NCI-H2107 treated with DMSO at 0.1 percent for 48 hours (cell line): ENCODE results near the gene ZNF22.
"Not testable (repeated sequence)": the region's sequence is repeated elsewhere in the genome, so short reads cannot be mapped to it uniquely, and the experiment has no call there.

ENCODE experiments used
- DNase-seq: peaks from one replicate; lab custom pipeline; 2025; ENCODE audit not compliant: unreplicated experiment; lab: John Stamatoyannopoulos, UW

The ZNF22 gene

DNA sequence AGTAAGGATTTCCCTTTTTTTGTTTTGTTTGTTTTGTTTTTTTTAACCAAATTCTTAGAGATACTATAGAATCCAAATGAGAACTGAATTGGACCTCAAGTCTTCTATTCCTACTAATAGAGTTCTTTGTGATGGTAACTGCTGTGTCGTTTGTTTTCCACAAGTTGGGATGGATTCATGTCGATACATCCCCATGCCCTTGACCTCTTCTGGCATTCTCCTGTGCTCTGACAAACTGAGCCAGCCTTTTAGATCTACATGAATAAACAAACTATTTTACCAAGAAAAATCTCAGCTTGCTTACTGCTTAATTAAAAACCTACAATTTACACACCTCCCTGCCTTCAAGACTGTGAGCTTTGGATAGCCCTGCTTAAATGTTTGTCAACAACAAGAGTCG is 3.9 kb downstream of the ZNF22 start:
- DNase-seq: no peak

- no peak for DNase-seq
These were observed 4.6 kb downstream of the ZNF22 start for GRCh38 chr10:45005284-45005683.

GRCh38 chr10:45006276-45007030 is 5.7 kb downstream of the ZNF22 start:
- DNase-seq: no peak

DNA sequence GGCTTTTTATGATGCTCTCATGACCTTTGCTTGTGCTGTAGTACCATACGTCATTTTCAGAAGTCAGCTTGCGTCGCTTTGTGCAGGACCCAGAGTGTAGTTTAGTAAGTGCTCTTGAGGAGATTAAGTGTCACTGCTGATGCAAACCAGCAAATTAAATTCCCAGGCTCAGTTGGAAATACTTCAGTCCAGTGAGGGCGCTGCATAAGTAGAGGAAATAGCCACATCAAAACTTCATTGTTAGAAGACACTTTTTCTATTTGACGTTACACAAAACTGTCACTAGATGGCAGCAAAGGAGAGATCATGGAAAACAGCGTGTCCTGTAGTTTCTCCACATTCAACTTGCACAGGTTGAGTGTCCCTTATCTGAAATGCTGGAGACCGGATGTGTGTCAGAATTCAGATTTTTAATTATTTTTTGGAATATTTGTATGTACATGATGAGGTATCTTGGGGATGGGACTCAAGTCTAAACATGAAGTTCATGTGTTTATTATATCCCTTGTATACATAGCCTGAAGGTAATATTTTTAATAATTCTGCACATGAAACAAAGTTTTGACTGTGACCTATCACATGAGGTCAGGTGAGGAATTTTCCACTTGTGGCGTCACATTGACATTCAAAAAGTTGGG is 7.9 kb downstream of the ZNF22 start:
- DNase-seq: peak; percentile 77

GRCh38 chr10:45014557-45014956 is 13.8 kb downstream of the ZNF22 start:
- DNase-seq: not testable (repeated sequence)

- DNase-seq: no peak
These were observed 14.9 kb downstream of the ZNF22 start for GRCh38 chr10:45015590-45015989.

DNA sequence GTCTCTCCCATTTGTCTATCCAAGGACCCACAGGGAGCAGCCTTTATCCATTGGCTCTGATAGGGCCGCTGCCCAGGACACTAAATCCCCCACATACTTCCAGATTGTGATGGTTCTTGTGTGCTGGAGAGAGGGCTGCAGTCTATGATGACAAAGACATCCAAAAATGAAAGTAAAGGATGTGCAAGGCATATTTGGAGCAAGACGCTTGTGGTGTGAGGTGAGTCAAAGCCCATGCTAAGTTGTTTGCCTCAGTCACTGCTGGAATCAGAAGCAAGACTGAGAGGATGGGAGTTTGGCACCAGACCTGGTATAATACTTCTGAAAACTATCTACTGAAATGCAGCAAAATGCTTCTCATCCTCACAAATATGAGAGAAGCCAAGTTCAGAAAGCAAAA is 22.7 kb downstream of the ZNF22 start:
- no peak for DNase-seq

DNA sequence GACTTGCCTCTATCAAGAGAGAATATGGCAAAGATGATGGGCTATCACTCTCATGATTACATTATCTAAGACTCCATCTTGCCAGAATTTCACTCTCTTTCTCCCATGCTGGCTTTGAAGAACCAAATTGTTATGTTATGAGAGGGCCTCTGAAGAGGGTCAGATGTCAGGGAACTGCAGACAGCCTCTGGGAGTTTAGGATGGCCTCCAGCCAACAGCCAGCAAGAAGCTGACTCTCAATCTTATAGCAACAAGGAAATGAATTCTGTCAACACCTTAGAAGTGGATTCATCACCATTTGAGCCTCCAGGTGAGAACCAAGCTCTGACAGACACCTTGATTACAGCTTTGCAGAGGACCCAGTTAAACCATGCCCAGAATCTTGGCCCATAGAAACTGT is 33.6 kb downstream of the ZNF22 start:
- no peak for DNase-seq

GRCh38 chr10:45035673-45036072 is 35.0 kb downstream of the ZNF22 start:
- DNase-seq: no peak

DNA sequence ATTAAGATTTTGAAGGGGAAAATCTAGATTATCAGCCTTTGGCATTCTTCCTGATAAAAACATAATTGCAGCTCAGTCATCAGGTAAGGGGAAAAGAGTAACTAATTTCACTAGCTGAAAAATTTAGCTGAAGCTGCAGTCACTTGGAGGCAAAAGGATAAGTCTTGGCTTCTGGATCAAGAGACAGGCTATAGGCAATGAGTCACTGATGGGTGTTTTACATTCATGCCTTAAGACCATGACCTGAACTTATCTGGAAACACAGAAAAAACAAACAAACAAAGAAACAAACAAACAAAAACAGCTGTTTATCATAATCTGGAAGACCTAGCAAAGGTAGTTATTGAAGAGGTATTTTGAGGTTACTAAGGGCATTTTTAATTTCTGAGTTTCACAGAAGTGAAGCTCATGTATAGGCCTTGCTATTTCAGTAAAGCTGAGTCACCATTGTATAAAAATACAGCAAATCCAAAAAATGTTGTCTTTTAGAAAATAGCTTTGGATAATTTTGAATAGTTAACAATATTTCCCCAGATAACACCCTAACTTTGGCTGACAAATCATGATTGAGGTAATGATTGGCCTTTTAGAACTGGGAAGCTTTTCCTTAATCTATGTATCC is 40.3 kb downstream of the ZNF22 start:
- no peak for DNase-seq

DNA sequence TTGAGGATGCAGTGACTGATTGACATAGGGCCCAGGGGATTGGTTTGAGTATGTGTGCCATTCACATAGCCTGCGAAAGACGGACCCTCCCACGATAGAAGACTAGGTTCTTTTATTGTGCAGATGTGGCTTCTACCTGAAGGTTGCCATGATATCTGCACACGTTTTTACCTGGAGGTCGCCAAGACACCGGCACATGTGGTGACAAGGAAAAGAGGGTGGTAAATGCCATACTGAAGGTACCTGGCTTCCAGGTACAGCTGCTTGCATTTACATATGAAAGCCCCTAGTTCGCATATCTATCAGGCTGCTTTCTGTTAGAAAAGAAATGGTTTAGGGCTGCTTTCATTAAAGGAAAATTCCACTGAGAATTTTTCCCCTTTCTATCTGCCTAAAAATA is 43.6 kb downstream of the ZNF22 start:
- no peak for DNase-seq

- no peak for DNase-seq
These were observed 50.0 kb downstream of the ZNF22 start for GRCh38 chr10:45050551-45051235.

GRCh38 chr10:45052700-45053099 is 52.0 kb downstream of the ZNF22 start:
- no peak for DNase-seq

DNA sequence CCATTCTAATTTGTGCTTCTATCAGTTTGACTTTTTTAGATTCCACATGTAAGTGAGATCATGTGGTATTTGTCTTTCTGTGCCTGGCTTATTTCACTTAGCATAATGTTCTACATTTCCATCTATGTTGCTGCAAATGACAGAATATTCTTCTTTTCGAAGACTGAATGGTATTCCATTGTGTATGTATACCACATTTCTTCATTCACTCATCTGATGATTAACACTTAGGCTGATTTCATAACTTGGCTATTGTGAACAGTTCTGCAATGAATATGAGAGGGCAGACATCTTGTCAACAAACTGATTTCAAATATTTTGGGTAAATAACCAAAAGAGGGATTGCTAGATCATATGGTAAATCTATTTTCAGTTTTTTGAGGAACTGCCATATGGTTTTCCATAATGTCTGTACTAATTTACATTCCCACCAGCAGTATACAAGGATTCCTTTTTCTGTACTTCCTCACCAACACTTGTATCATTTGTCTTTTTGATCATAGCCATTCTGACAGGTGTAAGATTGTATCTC is 52.9 kb downstream of the ZNF22 start:
- no peak for DNase-seq
